Endothelial cell of umbilical vein (primary cell): ENCODE data around the gene MVP. TPM values are rescaled to one million over a fixed set of nuclear protein-coding genes. Genes with fewer than 3 reads are reported as not detected.

Experiments used
- BruUV-seq: library from RNA; stranded (reverse); fragments of 400-500 nt; replicated peaks from 2 replicates; lab custom pipeline; 2021; lab: Mats Ljungman, UMichigan
- CTCF ChIA-PET: fragments of 300-600, 350-600 bp; sonication (Branson Sonifier 250); formaldehyde crosslinking; loops from one replicate; lab custom pipeline; 2021; ENCODE audit warnings: antibody characterized with exemption, inconsistent platforms; lab: Charles Lee
- POLR2A ChIA-PET: fragments of 300-600, 350-600 bp; sonication (Branson Sonifier 250); formaldehyde crosslinking; loops from one replicate; lab custom pipeline; 2021; ENCODE audit warnings: antibody characterized with exemption, inconsistent platforms; lab: Charles Lee
- DNase-seq: peaks from one replicate; pipeline ENCODE4 v3.0.0-alpha.2; 2011; ENCODE audit warnings: low read depth, low spot score
- FAIRE-seq: peaks from 2 replicates; lab custom pipeline; 2011; peaks lifted over from hg19 to GRCh38; lab: Jason Lieb, UNC
- H2AFZ ChIP-seq: 2 replicates; pipeline ENCODE4 v1.6.0; 2012; ENCODE audit warnings: low read depth, low read length, control low read depth, inconsistent platforms
- H3K27ac ChIP-seq: 2 replicates; pipeline ENCODE4 v1.5.1; 2011; ENCODE audit warnings: low read depth, mild to moderate bottlenecking, control low read depth, low read length, moderate library complexity; ENCODE audit not compliant: insufficient read depth
- H3K27me3 ChIP-seq, 2 experiments: 2 replicates each; pipeline versions ENCODE4 v1.6.0 to v1.6.1; 2011; ENCODE audit warnings: low read length in 2 of 2, mixed read lengths in 1 of 2; ENCODE audit not compliant: control insufficient read depth in 2 of 2, insufficient read depth in 2 of 2
- H3K36me3 ChIP-seq, 2 experiments: 2 replicates in 1 of 2; 3 replicates in 1 of 2; pipeline ENCODE4 v1.5.1; 2011; ENCODE audit warnings: low read length in 2 of 2, mild to moderate bottlenecking in 1 of 2, moderate library complexity in 1 of 2; ENCODE audit not compliant: control insufficient read depth in 2 of 2, insufficient read depth in 2 of 2; ENCODE audit errors: extremely low read depth in 1 of 2
- H3K4me1 ChIP-seq: 3 replicates; pipeline ENCODE4 v1.5.1; 2011; ENCODE audit warnings: mild to moderate bottlenecking, low read length; ENCODE audit not compliant: control insufficient read depth, insufficient read depth; ENCODE audit errors: extremely low read depth
- H3K4me2 ChIP-seq: 2 replicates; pipeline ENCODE4 v1.6.1; 2011; ENCODE audit warnings: low read length, control low read depth, mixed read lengths; ENCODE audit not compliant: insufficient read depth
- H3K4me3 ChIP-seq, 3 experiments: fragments of 200-600 bp in 1 of 3; sonication (generic), shearing (Covaris generic) in 1 of 3; replicated peaks in 1 of 3; 2 replicates each; pipeline ENCODE4 v1.5.1; 2011 to 2016; ENCODE audit warnings: control low read depth in 3 of 3, low read length in 3 of 3, mild to moderate bottlenecking in 2 of 3, inconsistent platforms in 1 of 3, low read depth in 1 of 3, moderate library complexity in 1 of 3; ENCODE audit not compliant: insufficient read depth in 1 of 3
- H3K79me2 ChIP-seq: 2 replicates; pipeline ENCODE4 v1.6.0; 2012; ENCODE audit warnings: low read length, inconsistent platforms; ENCODE audit not compliant: control insufficient read depth, insufficient read depth
- H3K9ac ChIP-seq: replicated peaks from 2 replicates; pipeline ENCODE3; 2011; ENCODE audit warnings: low read length, control low read depth; ENCODE audit not compliant: insufficient read depth; ENCODE audit errors: extremely low read depth
- H3K9me1 ChIP-seq: replicated peaks from 3 replicates; pipeline ENCODE4 v1.6.0; 2011; ENCODE audit warnings: mild to moderate bottlenecking, low read length; ENCODE audit not compliant: control insufficient read depth, insufficient read depth; ENCODE audit errors: extremely low read depth
- H3K9me3 ChIP-seq: replicated peaks from 2 replicates; pipeline ENCODE4 v1.5.1; 2012; ENCODE audit warnings: low read length, inconsistent platforms; ENCODE audit not compliant: control insufficient read depth, insufficient read depth
- H4K20me1 ChIP-seq: replicated peaks from 2 replicates; pipeline ENCODE3; 2011; ENCODE audit warnings: mild to moderate bottlenecking, low read length; ENCODE audit not compliant: control insufficient read depth, insufficient read depth; ENCODE audit errors: extremely low read depth
- EZH2 ChIP-seq: IDR thresholded peaks from 2 replicates; pipeline ENCODE4 v1.6.1; 2012; ENCODE audit warnings: borderline replicate concordance, low read depth, mild to moderate bottlenecking, moderate library complexity, low read length, inconsistent platforms; ENCODE audit not compliant: severe bottlenecking
- FOS ChIP-seq: IDR thresholded peaks from 2 replicates; pipeline ENCODE4 v1.6.1; 2011; ENCODE audit warnings: mild to moderate bottlenecking, low read length, moderate library complexity, borderline replicate concordance; ENCODE audit not compliant: insufficient read depth
- GATA2 ChIP-seq: IDR thresholded peaks from 2 replicates; pipeline ENCODE4 v1.7.0; 2011; ENCODE audit warnings: low read depth, mild to moderate bottlenecking, moderate library complexity, mixed read lengths, low read length; ENCODE audit not compliant: insufficient read length, insufficient read depth
- JUN ChIP-seq: IDR thresholded peaks from 2 replicates; pipeline ENCODE4 v1.6.1; 2011; ENCODE audit warnings: borderline replicate concordance, low read depth; ENCODE audit not compliant: insufficient read length, insufficient read depth
- MYC ChIP-seq: IDR thresholded peaks from one replicate; pipeline ENCODE4 v1.6.1; 2011; ENCODE audit warnings: mild to moderate bottlenecking, low read depth, low read length
- POLR2A ChIP-seq: IDR thresholded peaks from 2 replicates; pipeline ENCODE4 v1.6.1; 2012; ENCODE audit warnings: low read depth, mild to moderate bottlenecking, control low read depth, low read length
- POLR2AphosphoS5 ChIP-seq: IDR thresholded peaks from 2 replicates; pipeline ENCODE4 v1.6.1; 2012; ENCODE audit warnings: low read depth, mild to moderate bottlenecking, control low read depth, low read length, moderate library complexity; ENCODE audit not compliant: insufficient read depth
- dilution Hi-C: fragments of 300-500 bp; cut with MboI; formaldehyde crosslinking; loops from one replicate; pipeline ENCODE4 v1.15.0; 2019; ENCODE audit warnings: low sequenced_read_pairs; ENCODE audit not compliant: extremely low pct_ligation_motif_present
- intact Hi-C: fragments of 100-400 bp; cut with micrococcal nuclease; formaldehyde crosslinking; loops from one replicate; pipeline ENCODE4 v1.10.0; 2022
- polyA plus RNA-seq, 4 experiments: library from polyadenylated mRNA; depleted of rRNA in 3 of 4; stranded (reverse) in 3 of 4; unstranded in 1 of 4; fragments of >200 nt; gene quantifications; 2 replicates each; pipeline versions ENCODE4 v1.2.1 to v1.2.3, GENCODE V29; 2011 to 2012; ENCODE audit warnings: missing spikeins in 1 of 4
- total RNA-seq: library from RNA; stranded (reverse); gene quantifications from 2 replicates; pipeline ENCODE4 v1.2.3, GENCODE V29; 2021
- TF ChIP-seq, protein P1 (sequence below), 2 donors: IDR thresholded peaks; 1 replicate in 1 of 2; 2 replicates in 1 of 2; pipeline ENCODE4 v1.5.1; 2011; ENCODE audit warnings: low read length in 2 of 2, mild to moderate bottlenecking in 2 of 2, moderate library complexity in 2 of 2, control low read depth in 1 of 2, inconsistent platforms in 1 of 2, low read depth in 1 of 2; ENCODE audit not compliant: insufficient read depth in 1 of 2; ENCODE audit errors: extremely low read depth in 1 of 2
- TF ChIP-seq, protein P2 (sequence below): IDR thresholded peaks from 2 replicates; pipeline ENCODE4 v1.6.1; 2011; ENCODE audit not compliant: insufficient read depth, insufficient read length

MVP gene
- total and polyA plus RNA-seq, 2 donors (not counting 3 experiments of a cell fraction or from before 2014, with no cell fraction given), result 49.8 to 118 TPM

DNA sequence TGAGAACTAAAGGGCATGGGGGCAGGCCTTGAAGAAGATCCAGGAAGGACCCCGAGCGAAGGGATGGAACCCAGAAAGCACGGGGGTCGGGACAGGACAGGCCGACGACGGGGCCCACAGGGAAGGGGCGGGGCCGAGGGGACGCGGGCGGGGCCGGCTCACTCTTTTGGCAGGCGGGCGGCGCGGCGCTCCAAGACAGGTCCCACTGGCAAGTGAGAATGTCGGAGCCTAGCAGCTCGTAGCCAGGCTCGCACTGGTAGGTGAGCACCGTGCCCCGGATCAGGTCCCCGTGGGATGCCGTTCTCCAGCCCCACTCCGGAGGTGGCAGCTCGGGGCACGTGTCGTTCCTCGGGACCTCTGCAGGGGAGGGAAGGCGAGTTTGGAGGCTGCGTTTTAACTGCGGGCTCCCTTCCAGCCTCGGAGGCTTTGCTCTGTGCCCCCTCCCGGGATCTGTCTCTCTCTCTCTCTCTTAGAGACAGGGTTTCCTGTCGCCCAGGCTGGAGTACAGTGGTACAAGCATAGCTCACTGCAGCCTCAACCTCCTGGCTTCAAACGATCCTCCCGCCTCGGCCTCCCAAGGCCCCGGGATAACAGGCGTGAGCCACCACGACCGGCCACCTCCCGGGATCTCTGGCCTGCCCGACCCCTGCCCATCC, 56.5 kb downstream of the MVP start:
- Histone ChIP-seq H3K9me1 (no peaks in the 10 kb centered on the region), H3K36me3 (no peaks in the 10 kb centered on the region), H3K4me1 (no peaks in the 10 kb centered on the region), H3K9me3 (no peaks in the 10 kb centered on the region), H3K9ac (no peak overlapping the region), H3K79me2 (no peaks in the 10 kb centered on the region), H4K20me1 (no peaks in the 10 kb centered on the region), H2AFZ (peak overlapping the region; percentile 9), H3K4me2 (no peak overlapping the region), H3K4me3 (no peak overlapping the region), H3K27ac (no peak overlapping the region), H3K27me3 (peaks cover 14 to 16% of the 10 kb centered on the region in 2 experiments)
- intact Hi-C loops (no loop called here), dilution Hi-C loops (no loop called here)
- FAIRE-seq (no peak), DNase-seq (no peak)
- POLR2A ChIA-PET, result interaction anchor here (0.5 kb wide), 1 partner anchor 40 kb away, joined by 4 read pairs; no protein-coding TSS in a partner anchor
- no TSS peak for BruUV-seq
- CTCF ChIA-PET, result interaction anchor here (0.9 to 2.2 kb wide), 2 partner anchors 14 to 28 kb away, joined by 3 to 9 read pairs; no protein-coding TSS in a partner anchor
- peak; percentile 81 for TF ChIP-seq EZH2
- no peak for TF ChIP-seq FOS

GRCh38 chr16:29877266-29877961, 57.2 kb downstream of the MVP start:
- intact Hi-C loops, result no loop called here
- Histone ChIP-seq H4K20me1 (no peaks in the 10 kb centered on the region), H3K4me1 (no peaks in the 10 kb centered on the region), H3K9ac (no peak overlapping the region), H3K4me2 (no peak overlapping the region), H3K27me3 (peaks cover 14 to 16% of the 10 kb centered on the region in 2 experiments), H3K4me3 (no peak overlapping the region), H3K9me1 (no peaks in the 10 kb centered on the region), H2AFZ (no peak overlapping the region), H3K36me3 (no peaks in the 10 kb centered on the region), H3K27ac (no peak overlapping the region), H3K9me3 (no peaks in the 10 kb centered on the region), H3K79me2 (no peaks in the 10 kb centered on the region)
- POLR2A ChIA-PET, result interaction anchor here (0.5 kb wide), 1 partner anchor 41 kb away, joined by 4 read pairs; no protein-coding TSS in a partner anchor
- CTCF ChIA-PET, result interaction anchor here (0.6 to 2.2 kb wide), 3 partner anchors 13 to 55 kb away, joined by 3 to 9 read pairs (median 4); no protein-coding TSS in a partner anchor
- peak; percentile 15 for DNase-seq
- FAIRE-seq, result no peak
- dilution Hi-C loops, result no loop called here
- TF ChIP-seq, protein P1, sequence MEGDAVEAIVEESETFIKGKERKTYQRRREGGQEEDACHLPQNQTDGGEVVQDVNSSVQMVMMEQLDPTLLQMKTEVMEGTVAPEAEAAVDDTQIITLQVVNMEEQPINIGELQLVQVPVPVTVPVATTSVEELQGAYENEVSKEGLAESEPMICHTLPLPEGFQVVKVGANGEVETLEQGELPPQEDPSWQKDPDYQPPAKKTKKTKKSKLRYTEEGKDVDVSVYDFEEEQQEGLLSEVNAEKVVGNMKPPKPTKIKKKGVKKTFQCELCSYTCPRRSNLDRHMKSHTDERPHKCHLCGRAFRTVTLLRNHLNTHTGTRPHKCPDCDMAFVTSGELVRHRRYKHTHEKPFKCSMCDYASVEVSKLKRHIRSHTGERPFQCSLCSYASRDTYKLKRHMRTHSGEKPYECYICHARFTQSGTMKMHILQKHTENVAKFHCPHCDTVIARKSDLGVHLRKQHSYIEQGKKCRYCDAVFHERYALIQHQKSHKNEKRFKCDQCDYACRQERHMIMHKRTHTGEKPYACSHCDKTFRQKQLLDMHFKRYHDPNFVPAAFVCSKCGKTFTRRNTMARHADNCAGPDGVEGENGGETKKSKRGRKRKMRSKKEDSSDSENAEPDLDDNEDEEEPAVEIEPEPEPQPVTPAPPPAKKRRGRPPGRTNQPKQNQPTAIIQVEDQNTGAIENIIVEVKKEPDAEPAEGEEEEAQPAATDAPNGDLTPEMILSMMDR (IDR thresholded peaks at IDR 0.05; ENCODE audit: extremely low read depth in 1 of 2, insufficient read depth in 1 of 2, low read depth in 1 of 2, low read length in 2 of 2), result no peak
- no peak for TF ChIP-seq POLR2AphosphoS5
- TF ChIP-seq, protein P2, sequence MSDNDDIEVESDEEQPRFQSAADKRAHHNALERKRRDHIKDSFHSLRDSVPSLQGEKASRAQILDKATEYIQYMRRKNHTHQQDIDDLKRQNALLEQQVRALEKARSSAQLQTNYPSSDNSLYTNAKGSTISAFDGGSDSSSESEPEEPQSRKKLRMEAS, result no peak
- TF ChIP-seq FOS, result no peak
- TF ChIP-seq POLR2A, result no peak
- no peak for TF ChIP-seq EZH2
- no peak for TF ChIP-seq GATA2
- TF ChIP-seq JUN, result no peak
- no peak for TF ChIP-seq MYC
- no TSS peak for BruUV-seq
